Spleen (tissue), 11 donors: ENCODE results near the gene GMDS. TPM values are rescaled to one million over a fixed set of nuclear protein-coding genes. Genes with fewer than 3 reads are reported as not detected.

Experiments
- DNase-seq: peaks from one replicate; pipeline ENCODE4 v3.0.0-alpha.2; 2020
- H3K27ac ChIP-seq, 8 donors: fragments of 200-600 bp; sonication (generic) in 7 of 8; 1 replicate in 4 of 8; 2 replicates in 4 of 8; pipeline versions ENCODE4 v1.5.0 to v1.8.0; 2016 to 2021; ENCODE audit warnings: inconsistent platforms in 4 of 8, mild to moderate bottlenecking in 4 of 8, moderate library complexity in 1 of 8
- H3K27me3 ChIP-seq, 7 donors: fragments of 200-600 bp; sonication (generic) in 6 of 7; replicated peaks in 1 of 7; 1 replicate in 4 of 7; 2 replicates in 3 of 7; pipeline versions ENCODE4 v1.5.0 to v1.8.0; 2016 to 2021; ENCODE audit warnings: inconsistent platforms in 3 of 7, mild to moderate bottlenecking in 1 of 7
- H3K36me3 ChIP-seq, 6 donors: fragments of 200-600 bp; sonication (generic) in 5 of 6; 1 replicate in 4 of 6; 2 replicates in 2 of 6; pipeline versions ENCODE4 v1.5.0 to v1.8.0; 2016 to 2021; ENCODE audit warnings: inconsistent platforms in 2 of 6
- H3K4me1 ChIP-seq, 6 donors: fragments of 200-600 bp; sonication (generic) in 5 of 6; 1 replicate in 3 of 6; 2 replicates in 3 of 6; pipeline versions ENCODE4 v1.5.0 to v1.8.0; 2016 to 2021; ENCODE audit warnings: inconsistent platforms in 3 of 6
- H3K4me3 ChIP-seq, 8 donors: fragments of 200-600 bp; sonication (generic) in 7 of 8; 1 replicate in 4 of 8; 2 replicates in 4 of 8; pipeline versions ENCODE4 v1.5.0 to v1.8.0; 2016 to 2021; ENCODE audit warnings: inconsistent platforms in 4 of 8, mild to moderate bottlenecking in 4 of 8, moderate library complexity in 2 of 8
- H3K9me3 ChIP-seq, 8 donors: fragments of 200-600 bp; sonication (generic) in 7 of 8; 1 replicate in 4 of 8; 2 replicates in 4 of 8; pipeline versions ENCODE4 v1.5.0 to v1.8.0; 2016 to 2021; ENCODE audit warnings: inconsistent platforms in 4 of 8
- POLR2A ChIP-seq, 3 donors: fragments of 450-650 bp; IDR thresholded peaks; one replicate each; pipeline ENCODE4 v1.5.1; 2017; ENCODE audit warnings: antibody characterized with exemption in 3 of 3, mild to moderate bottlenecking in 1 of 3
- POLR2AphosphoS5 ChIP-seq, 3 donors: sonication (generic); formaldehyde crosslinking; IDR thresholded peaks; one replicate each; pipeline ENCODE4 v1.5.1; 2017; ENCODE audit warnings: antibody characterized with exemption in 3 of 3
- WGBS, 5 donors: extraction: QIAGEN DNeasy Blood & Tissue Kit in 3 of 5; methylation state at CpG; one replicate each; pipeline versions ENCODE4 v1.1.5 to v1.1.7; 2013 to 2018; 5-methylcytosine and 5-hydroxymethylcytosine counted together
- intact Hi-C: fragments of 100-400 bp; cut with DNase I; formaldehyde crosslinking; loops from one replicate; pipeline ENCODE4 v1.15.0; 2023; ENCODE audit warnings: low total_unique reads
- polyA plus RNA-seq, 3 donors: library from polyadenylated mRNA; stranded (reverse); fragments of 200-250 nt; gene quantifications; one replicate each; pipeline ENCODE4 v1.2.1, GENCODE V29; 2013
- total RNA-seq, 7 donors: library from RNA; depleted of rRNA in 3 of 7; stranded (reverse); fragments of >200 nt in 3 of 7; fragmentation: NEBNext Ultra II Directional in 4 of 7; extraction: Animal tissue kit (Norgen Biotek cat#: 25700) in 4 of 7; gene quantifications; one replicate each; pipeline versions ENCODE4 v1.1.0 to v1.2.1, GENCODE V29; 2016 to 2021
- TF ChIP-seq, protein P1 (sequence below), 11 experiments: fragments of 200-600 bp in 7 of 11; fragments of 450-650 bp in 4 of 11; sonication (generic) in 4 of 11; IDR thresholded peaks in 8 of 11; conservative IDR thresholded peaks in 3 of 11; 1 replicate in 7 of 11; 2 replicates in 4 of 11; pipeline versions ENCODE4 v1.4.0 to v1.8.0; 2016 to 2021; ENCODE audit warnings: antibody characterized with exemption in 11 of 11, inconsistent platforms in 4 of 11, mild to moderate bottlenecking in 1 of 11
- donor health status: healthy with polysubstance abuse.
- donor health status: DM: no; HTN: no; CAD: no; lungs with moderate emphysema.
- donor health status: DM: no; HTN: no; CAD: no.
- donor health status: Bipolar disorder and iron deficiency.
- donor health status: healthy.
- donor health status: DM: no; HTN: no; CAD: no.
- donor health status: DM: yes; HTN: yes; CAD: no.

The GMDS gene
- total and polyA plus RNA-seq, 10 donors, result 9.1 to 30.8 (median 17.7) TPM

- no peaks in the 10 kb centered on the region for H3K36me3 ChIP-seq
- no peaks in the 10 kb centered on the region for H3K27me3 ChIP-seq
- no peak for TF ChIP-seq POLR2AphosphoS5 (IDR thresholded peaks at IDR 0.05)
- H3K27ac ChIP-seq, result no peak overlapping the region
- intact Hi-C loops, result no loop called here
- no peak for DNase-seq
- no peak overlapping the region for H3K4me3 ChIP-seq
- WGBS, 5 donors, result 67 to 75% (median 71%) methylated on average over 2 of the region's 2 CpGs
- no peaks in the 10 kb centered on the region for H3K9me3 ChIP-seq
- H3K4me1 ChIP-seq, result peaks cover 0 to 5% (median 2%) of the 10 kb centered on the region in 6 donors
These were observed 471.7 kb downstream of the GMDS start for GRCh38 chr6:1773700-1774099.

DNA sequence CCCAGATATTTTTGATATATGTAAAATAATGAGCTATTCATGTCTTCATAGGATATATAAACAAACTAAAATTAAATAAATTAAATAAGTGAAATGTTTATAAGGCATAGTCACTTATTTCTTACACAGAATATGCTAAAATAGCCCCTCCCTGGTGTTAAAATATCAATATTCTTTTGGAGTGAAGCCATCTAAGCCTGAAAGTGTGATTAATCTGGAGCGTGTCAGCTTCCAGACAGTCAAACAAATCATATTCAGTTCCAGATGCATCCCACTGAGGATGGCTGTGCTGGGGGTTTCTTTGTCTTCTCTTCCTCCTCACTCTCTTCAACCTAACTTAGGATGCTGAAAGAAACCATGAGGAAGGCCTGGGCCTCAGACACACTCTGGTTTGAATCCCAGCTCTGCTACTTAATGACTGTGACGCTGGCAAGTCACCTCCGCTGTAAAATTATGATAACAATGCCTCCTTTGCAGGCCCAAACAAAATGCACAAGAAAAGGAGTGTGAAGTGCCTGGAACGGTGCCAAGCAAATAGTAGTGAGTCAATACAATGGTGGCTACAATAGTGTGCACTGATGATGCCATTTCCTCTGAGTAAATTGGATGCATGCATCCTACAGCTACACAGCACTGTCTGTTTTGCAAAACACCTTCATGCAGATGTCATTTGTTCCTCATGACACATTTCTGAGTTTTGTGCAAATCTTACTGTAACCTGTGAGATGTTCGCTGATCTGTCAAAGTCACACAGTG lies 474.3 kb downstream of the GMDS start:
- Histone ChIP-seq H3K36me3 (no peaks in the 10 kb centered on the region), H3K27ac (no peak overlapping the region), H3K4me3 (no peak overlapping the region), H3K4me1 (peaks cover 0 to 5% (median 0%) of the 10 kb centered on the region in 6 donors), H3K9me3 (no peaks in the 10 kb centered on the region), H3K27me3 (no peaks in the 10 kb centered on the region)
- DNase-seq, result no peak
- WGBS, 5 donors, result 81 to 93% (median 83%) methylated on average over 5 of the region's 5 CpGs
- intact Hi-C loops, result no loop called here
- TF ChIP-seq, protein P1, sequence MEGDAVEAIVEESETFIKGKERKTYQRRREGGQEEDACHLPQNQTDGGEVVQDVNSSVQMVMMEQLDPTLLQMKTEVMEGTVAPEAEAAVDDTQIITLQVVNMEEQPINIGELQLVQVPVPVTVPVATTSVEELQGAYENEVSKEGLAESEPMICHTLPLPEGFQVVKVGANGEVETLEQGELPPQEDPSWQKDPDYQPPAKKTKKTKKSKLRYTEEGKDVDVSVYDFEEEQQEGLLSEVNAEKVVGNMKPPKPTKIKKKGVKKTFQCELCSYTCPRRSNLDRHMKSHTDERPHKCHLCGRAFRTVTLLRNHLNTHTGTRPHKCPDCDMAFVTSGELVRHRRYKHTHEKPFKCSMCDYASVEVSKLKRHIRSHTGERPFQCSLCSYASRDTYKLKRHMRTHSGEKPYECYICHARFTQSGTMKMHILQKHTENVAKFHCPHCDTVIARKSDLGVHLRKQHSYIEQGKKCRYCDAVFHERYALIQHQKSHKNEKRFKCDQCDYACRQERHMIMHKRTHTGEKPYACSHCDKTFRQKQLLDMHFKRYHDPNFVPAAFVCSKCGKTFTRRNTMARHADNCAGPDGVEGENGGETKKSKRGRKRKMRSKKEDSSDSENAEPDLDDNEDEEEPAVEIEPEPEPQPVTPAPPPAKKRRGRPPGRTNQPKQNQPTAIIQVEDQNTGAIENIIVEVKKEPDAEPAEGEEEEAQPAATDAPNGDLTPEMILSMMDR (IDR thresholded peaks at IDR 0.05 in 8 of 11, conservative IDR thresholded peaks at IDR 0.05 in 3 of 11), result no peak
- TF ChIP-seq POLR2A (IDR thresholded peaks at IDR 0.05) (no peak), POLR2AphosphoS5 (IDR thresholded peaks at IDR 0.05) (no peak)

- intact Hi-C loops, result no loop called here
- Histone ChIP-seq H3K27me3 (no peaks in the 10 kb centered on the region), H3K9me3 (no peaks in the 10 kb centered on the region), H3K27ac (no peak overlapping the region), H3K4me3 (no peak overlapping the region), H3K4me1 (peaks cover 0 to 5% (median 0%) of the 10 kb centered on the region in 6 donors), H3K36me3 (peaks cover 0 to 5% (median 0%) of the 10 kb centered on the region in 6 donors)
- DNase-seq, result no peak
- 67 to 81% (median 68%) methylated on average over 7 of the region's 7 CpGs for WGBS, 5 donors
- TF ChIP-seq POLR2AphosphoS5 (IDR thresholded peaks at IDR 0.05) (no peak), POLR2A (IDR thresholded peaks at IDR 0.05) (no peak)
- TF ChIP-seq, protein P1 (IDR thresholded peaks at IDR 0.05 in 8 of 11, conservative IDR thresholded peaks at IDR 0.05 in 3 of 11), result no peak
These were observed 475.0 kb downstream of the GMDS start for GRCh38 chr6:1770435-1770843.

DNA sequence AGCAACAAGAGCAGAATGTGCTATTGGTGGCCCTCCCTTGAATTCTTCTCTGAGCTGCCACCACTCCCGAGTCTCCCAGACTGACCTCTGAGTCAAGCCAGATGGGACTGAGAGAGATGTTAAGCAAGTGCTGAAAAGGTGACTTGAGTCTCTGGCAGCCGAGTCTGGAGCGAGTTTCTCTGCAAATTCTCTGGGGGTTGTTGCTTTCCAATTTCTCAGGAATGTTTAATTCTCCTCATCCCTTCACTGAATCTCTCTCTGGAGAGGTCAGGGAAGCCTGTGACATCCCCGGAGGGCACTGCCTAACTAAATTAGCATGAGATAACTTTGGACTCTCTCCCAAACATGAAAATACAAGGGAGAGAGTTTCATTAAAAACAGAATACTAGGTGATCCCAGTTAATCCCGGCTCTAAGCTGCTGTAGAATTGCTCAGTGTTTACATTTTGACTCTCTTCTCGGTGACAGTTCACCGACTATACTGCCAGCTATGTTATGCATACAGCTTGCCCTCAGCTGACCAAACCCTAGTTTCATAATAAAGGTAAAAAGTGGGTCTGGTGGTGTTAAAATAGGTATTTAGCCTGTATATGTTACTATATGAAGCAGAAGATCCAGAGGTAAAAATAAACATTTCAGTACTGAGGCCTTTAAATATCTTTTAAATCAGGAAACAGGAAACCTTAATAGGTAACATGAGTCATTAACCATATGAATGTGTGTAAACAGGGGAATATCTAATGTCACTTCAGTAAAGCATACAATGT lies 477.7 kb downstream of the GMDS start:
- Histone ChIP-seq H3K4me1 (peaks cover 0 to 5% (median 0%) of the 10 kb centered on the region in 6 donors), H3K36me3 (peaks cover 0 to 7% (median 0%) of the 10 kb centered on the region in 6 donors), H3K4me3 (no peak overlapping the region), H3K9me3 (no peaks in the 10 kb centered on the region), H3K27me3 (no peaks in the 10 kb centered on the region), H3K27ac (no peak overlapping the region)
- WGBS, 5 donors, result 75 to 89% (median 85%) methylated on average over 7 of the region's 7 CpGs
- no peak for DNase-seq
- intact Hi-C loops, result no loop called here
- TF ChIP-seq, protein P1 (IDR thresholded peaks at IDR 0.05 in 8 of 11, conservative IDR thresholded peaks at IDR 0.05 in 3 of 11), result no peak
- TF ChIP-seq POLR2A (IDR thresholded peaks at IDR 0.05) (no peak), POLR2AphosphoS5 (IDR thresholded peaks at IDR 0.05) (no peak)
